Thymus (tissue), 11 donors: ENCODE data around the gene SPINK7. TPM values are rescaled to one million over a fixed set of nuclear protein-coding genes. Genes with fewer than 3 reads are reported as not detected.

Source experiments
- DNase-seq, 9 donors: peaks; one replicate each; pipeline ENCODE4 v3.0.0-alpha.2; 2013; ENCODE audit warnings: low spot score in 9 of 9, low read depth in 6 of 9, missing footprints in 1 of 9
- H3K27ac ChIP-seq, 2 donors: one replicate each; pipeline ENCODE4 v1.5.1; 2013; ENCODE audit warnings: control low read depth in 1 of 2, low read depth in 1 of 2, low read length in 1 of 2, mild to moderate bottlenecking in 1 of 2, moderate library complexity in 1 of 2
- H3K27me3 ChIP-seq, 2 donors: one replicate each; pipeline ENCODE4 v1.5.1; 2013; ENCODE audit warnings: low read length in 1 of 2; ENCODE audit not compliant: control insufficient read depth in 2 of 2, insufficient read depth in 1 of 2
- H3K36me3 ChIP-seq, 2 donors: one replicate each; pipeline ENCODE4 v1.5.1; 2013; ENCODE audit warnings: low read length in 1 of 2, mild to moderate bottlenecking in 1 of 2, moderate library complexity in 1 of 2; ENCODE audit not compliant: control insufficient read depth in 2 of 2, insufficient read depth in 2 of 2
- H3K4me1 ChIP-seq, 2 donors: one replicate each; pipeline ENCODE4 v1.5.1; 2013; ENCODE audit warnings: low read length in 2 of 2; ENCODE audit not compliant: control insufficient read depth in 2 of 2, insufficient read depth in 2 of 2
- H3K4me3 ChIP-seq, 2 donors: one replicate each; pipeline ENCODE4 v1.5.1; 2013; ENCODE audit warnings: low read length in 2 of 2, control low read depth in 1 of 2, mild to moderate bottlenecking in 1 of 2
- H3K9me3 ChIP-seq, 2 donors: one replicate each; pipeline ENCODE4 v1.5.1; 2013; ENCODE audit warnings: low read length in 1 of 2, mild to moderate bottlenecking in 1 of 2; ENCODE audit not compliant: control insufficient read depth in 2 of 2, insufficient read depth in 1 of 2
- WGBS: extraction: QIAGEN DNeasy Blood & Tissue Kit; methylation state at CpG from one replicate; pipeline ENCODE4 v1.1.7; 2013; 5-methylcytosine and 5-hydroxymethylcytosine counted together
- polyA plus RNA-seq: library from polyadenylated mRNA; stranded (reverse); fragments of 200-250 nt; gene quantifications from one replicate; pipeline ENCODE4 v1.2.3, GENCODE V29; 2013
- total RNA-seq: library from RNA; stranded (reverse); fragments of 120-200 nt; gene quantifications from one replicate; pipeline ENCODE4 v1.2.4, GENCODE V29; 2013
- donor health status: healthy.

Gene SPINK7
- total and polyA plus RNA-seq, 2 donors = 1.2 to 33.6 TPM

DNA sequence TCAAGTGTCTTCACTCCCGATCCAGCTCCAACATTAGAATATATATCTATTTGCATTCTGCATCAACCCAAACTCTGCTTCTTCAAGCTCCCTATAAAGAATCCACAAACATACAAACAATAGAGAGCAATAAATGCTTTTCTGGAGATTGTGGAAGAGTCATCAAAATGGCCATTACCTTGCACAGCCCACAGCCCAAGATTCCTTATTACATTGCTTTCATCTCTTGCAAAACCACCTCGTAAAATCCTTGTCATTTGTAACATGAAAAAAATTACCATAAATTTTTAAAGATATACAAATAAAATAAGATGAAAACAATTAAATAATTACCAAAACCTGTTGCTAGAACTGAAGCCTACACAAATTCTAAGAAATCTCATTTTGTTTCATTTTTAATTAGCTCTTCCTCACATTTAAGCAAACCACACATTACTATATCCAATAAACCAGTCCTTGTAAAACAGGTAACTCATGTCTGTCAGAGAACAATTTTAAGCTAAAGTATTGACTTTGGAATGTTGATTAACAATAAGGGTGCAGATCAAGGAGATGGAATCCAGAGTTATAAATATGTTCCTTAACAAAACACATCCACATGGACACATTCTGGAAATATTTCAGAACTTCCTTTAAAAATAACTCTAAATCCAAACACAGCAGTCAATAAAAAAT, 30.3 kb downstream of the SPINK7 start:
- Histone ChIP-seq H3K4me3 (no peak overlapping the region), H3K9me3 (no peaks in the 10 kb centered on the region), H3K36me3 (no peaks in the 10 kb centered on the region), H3K27me3 (no peaks in the 10 kb centered on the region), H3K27ac (no peak overlapping the region), H3K4me1 (no peaks in the 10 kb centered on the region)
- DNase-seq = no peak
- WGBS = 95% methylated on average over 2 of the region's 2 CpGs

DNA sequence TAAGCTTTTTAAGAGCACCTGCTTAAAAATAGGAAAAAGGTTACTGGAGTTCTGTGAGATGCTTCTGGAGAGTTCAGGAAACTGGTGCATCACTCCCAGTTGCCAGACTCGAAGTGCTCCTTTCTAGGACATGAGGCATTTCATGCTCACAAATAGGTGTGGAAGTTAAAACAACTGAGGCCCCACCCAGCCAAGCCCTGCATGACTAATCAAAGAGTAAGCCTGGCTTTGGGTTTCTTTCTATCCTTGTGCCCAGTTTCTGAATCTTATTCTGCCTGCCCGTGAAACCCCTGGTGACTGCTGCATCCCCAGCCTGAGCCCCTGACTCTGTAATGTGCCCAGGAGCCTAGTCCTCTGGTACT, 30.8 kb downstream of the SPINK7 start:
- H3K4me1 ChIP-seq = no peaks in the 10 kb centered on the region
- DNase-seq = no peak
- H3K4me3 ChIP-seq = no peak overlapping the region
- H3K9me3 ChIP-seq = no peaks in the 10 kb centered on the region
- WGBS = 95% methylated on average over 2 of the region's 2 CpGs
- no peaks in the 10 kb centered on the region for H3K27me3 ChIP-seq
- H3K27ac ChIP-seq = no peak overlapping the region
- no peaks in the 10 kb centered on the region for H3K36me3 ChIP-seq

DNA sequence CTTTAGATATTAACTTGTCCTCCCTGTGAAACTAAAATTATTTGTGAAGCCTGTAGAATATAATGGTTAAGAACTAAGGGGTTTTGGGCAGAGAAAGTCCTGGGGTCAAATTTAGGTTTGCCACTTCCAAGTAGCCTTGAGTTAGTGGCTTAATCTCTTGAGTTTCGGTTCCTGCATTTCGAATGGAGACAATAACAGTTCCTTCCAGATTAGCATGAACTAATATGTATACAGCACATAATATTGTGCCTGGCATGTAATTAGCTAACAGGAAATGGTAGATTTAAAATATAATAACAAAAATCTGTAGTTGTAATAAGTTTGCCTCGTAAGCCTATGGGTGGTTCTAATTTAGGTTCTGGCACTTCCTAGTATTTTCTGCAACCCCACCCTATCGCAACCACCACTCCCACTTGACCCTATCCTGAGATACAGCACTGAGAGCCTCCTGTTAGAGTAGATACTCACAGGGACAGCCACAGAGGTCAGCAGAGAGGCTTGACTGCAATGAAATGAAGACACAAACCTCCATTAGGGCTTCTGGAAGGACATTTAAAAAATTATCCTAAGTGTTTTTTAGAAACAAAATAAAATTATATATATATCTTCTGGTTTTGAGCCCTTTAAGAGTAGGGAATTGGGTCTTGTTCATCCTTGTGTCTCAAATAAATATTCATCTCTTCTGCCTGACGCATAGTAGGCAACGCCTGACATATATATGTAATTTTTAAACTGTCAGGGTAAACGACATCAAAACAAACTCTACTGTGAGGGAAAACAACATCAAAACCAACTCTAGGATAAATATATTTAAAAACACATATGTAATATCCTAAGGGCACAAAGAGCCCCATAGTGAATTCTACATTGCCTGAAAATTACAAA, 31.6 kb downstream of the SPINK7 start:
- H3K27ac ChIP-seq = no peak overlapping the region
- WGBS = 94% methylated on average over 7 of the region's 7 CpGs

DNA sequence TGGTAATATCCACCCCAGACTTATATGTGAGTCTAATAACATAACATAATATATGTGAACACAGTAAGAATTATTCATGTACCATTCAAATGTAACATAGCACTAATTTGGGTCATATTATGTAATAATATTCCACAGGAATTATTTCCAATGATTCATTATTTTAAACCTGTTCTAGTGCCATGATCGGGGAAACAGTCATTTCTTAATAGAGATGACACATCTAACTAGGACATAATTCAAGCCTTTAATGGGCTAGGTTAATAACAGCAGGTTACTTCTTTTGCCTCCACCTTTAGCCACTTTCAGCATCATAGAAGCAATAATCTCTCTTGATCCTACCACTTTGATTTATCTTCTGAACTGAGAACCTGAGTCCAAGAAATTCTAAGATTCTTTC, 35.5 kb downstream of the SPINK7 start:
- Histone ChIP-seq H3K27me3 (no peaks in the 10 kb centered on the region), H3K36me3 (no peaks in the 10 kb centered on the region), H3K4me3 (no peak overlapping the region), H3K9me3 (no peaks in the 10 kb centered on the region), H3K4me1 (no peaks in the 10 kb centered on the region), H3K27ac (no peak overlapping the region)
- 95% methylated on average over 1 of the region's 1 CpG for WGBS
- DNase-seq = no peak

More for the DNA sequence above, 31.6 kb downstream of the SPINK7 start:
- Histone ChIP-seq H3K9me3 (no peaks in the 10 kb centered on the region), H3K36me3 (no peaks in the 10 kb centered on the region), H3K4me1 (no peaks in the 10 kb centered on the region), H3K27me3 (no peaks in the 10 kb centered on the region), H3K4me3 (no peak overlapping the region)
- no peak for DNase-seq

DNA sequence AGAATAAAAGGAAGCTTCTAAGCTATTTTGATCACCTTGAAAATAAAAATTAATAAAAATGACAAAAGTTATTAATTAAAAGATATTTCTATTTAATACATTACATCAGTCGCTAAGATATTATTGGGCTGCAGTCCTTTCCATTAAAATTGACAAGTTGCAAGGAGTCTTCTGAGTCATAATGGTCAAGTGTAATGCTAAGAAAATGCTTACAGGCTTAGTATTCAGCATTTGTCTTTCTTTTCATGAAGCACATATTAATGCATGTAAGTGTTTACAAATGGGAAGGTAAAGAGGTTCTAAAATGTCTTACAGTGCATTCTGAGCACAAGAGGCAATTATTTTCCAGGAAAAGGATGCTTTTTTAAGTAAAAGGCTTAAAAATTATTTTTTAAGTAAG, 40.5 kb downstream of the SPINK7 start:
- Histone ChIP-seq H3K9me3 (no peaks in the 10 kb centered on the region), H3K27me3 (no peaks in the 10 kb centered on the region), H3K4me3 (no peak overlapping the region), H3K36me3 (no peaks in the 10 kb centered on the region), H3K4me1 (no peaks in the 10 kb centered on the region), H3K27ac (no peak overlapping the region)
- WGBS = 44% methylated on average over 1 of the region's 1 CpG
- DNase-seq = no peak

DNA sequence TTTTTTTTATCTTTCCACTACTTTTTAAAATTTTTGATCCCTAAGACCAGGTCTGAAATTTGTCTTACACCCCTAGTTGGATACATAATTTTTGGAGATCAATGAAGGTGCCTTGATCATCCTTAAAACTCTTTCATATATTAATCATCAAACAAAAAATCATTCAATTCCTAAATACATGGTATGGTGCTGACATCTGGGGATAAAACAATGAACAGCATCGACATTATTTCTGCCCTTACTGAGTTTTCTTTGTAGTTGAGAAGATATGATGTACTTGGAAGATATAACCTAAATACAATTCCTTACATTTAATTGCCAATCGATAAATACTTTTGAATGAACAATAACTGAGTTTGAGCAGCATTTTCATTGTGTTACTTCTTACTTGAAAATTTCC, 41.4 kb downstream of the SPINK7 start:
- WGBS = 96% methylated on average over 2 of the region's 2 CpGs
- DNase-seq = no peak

DNA sequence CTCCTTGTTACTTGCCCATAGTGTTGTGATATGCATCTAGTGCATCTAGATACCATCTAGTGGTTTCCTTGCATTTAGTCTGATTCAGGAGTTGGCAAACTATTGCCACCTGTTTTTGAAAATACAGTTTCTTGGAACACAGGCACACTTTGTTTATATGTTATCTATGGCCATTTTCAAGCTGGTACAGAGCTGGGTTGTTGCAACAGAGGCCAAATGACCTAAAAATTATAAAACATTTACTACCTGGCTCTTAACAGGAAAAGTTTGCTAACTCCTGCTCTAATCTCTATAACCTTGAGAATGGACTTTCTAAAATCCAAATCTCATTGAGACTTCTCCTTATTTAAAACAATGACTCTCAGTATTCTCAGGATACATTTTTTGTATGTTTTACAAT, 52.1 kb downstream of the SPINK7 start:
- H3K36me3 ChIP-seq = no peaks in the 10 kb centered on the region
- H3K4me1 ChIP-seq = no peaks in the 10 kb centered on the region
- H3K9me3 ChIP-seq = no peaks in the 10 kb centered on the region
- H3K4me3 ChIP-seq = no peak overlapping the region
- no peak for DNase-seq
- H3K27me3 ChIP-seq = no peaks in the 10 kb centered on the region
- no peak overlapping the region for H3K27ac ChIP-seq

More for the DNA sequence above, 41.4 kb downstream of the SPINK7 start:
- Histone ChIP-seq H3K27me3 (no peaks in the 10 kb centered on the region), H3K36me3 (no peaks in the 10 kb centered on the region), H3K27ac (no peak overlapping the region), H3K4me3 (no peak overlapping the region), H3K4me1 (no peaks in the 10 kb centered on the region), H3K9me3 (no peaks in the 10 kb centered on the region)

Other genes starting within 250 kb of the SPINK7 start
- 3.4 TPM for gene SPINK5, start 248.4 kb upstream of the SPINK7 start, total RNA-seq
- 41.6 TPM for gene SPINK5, start 248.4 kb upstream of the SPINK7 start, polyA plus RNA-seq
- not detected for gene SPINK14, start 143.9 kb upstream of the SPINK7 start, total RNA-seq
- not detected for gene SPINK14, start 143.9 kb upstream of the SPINK7 start, polyA plus RNA-seq
- 1.2 TPM for gene SPINK6, start 109.4 kb upstream of the SPINK7 start, total RNA-seq
- 9.9 TPM for gene SPINK6, start 109.4 kb upstream of the SPINK7 start, polyA plus RNA-seq
- gene MARCOL, start 73.9 kb upstream of the SPINK7 start, total RNA-seq = not detected
- gene MARCOL, start 73.9 kb upstream of the SPINK7 start, polyA plus RNA-seq = not detected
- not detected for gene SPINK13, start 43.6 kb upstream of the SPINK7 start, total RNA-seq
- gene SPINK13, start 43.6 kb upstream of the SPINK7 start, polyA plus RNA-seq = 1.1 TPM
- 0.33 TPM for gene SPINK9, start 23.1 kb downstream of the SPINK7 start, total RNA-seq
- gene SPINK9, start 23.1 kb downstream of the SPINK7 start, polyA plus RNA-seq = 13.5 TPM
- gene FBXO38, start 71.5 kb downstream of the SPINK7 start, total RNA-seq = 49.9 TPM
- gene FBXO38, start 71.5 kb downstream of the SPINK7 start, polyA plus RNA-seq = 25.1 TPM